Dermis microvascular lymphatic vessel endothelial cell (primary cell): ENCODE results near the gene FUBP3. TPM values are rescaled to one million over a fixed set of nuclear protein-coding genes. Genes with fewer than 3 reads are reported as not detected.

ENCODE experiments used
- DNase-seq, 2 donors: peaks; one replicate each; pipeline versions ENCODE4 v3.0.0 to v3.0.0-alpha.2; 2010; ENCODE audit warnings: low read depth in 2 of 2
- total RNA-seq: library from RNA; depleted of rRNA; stranded (reverse); fragments of >200 nt; gene quantifications from 2 replicates; pipeline ENCODE4 v1.2.1, GENCODE V29; 2014

FUBP3 gene, protein sequence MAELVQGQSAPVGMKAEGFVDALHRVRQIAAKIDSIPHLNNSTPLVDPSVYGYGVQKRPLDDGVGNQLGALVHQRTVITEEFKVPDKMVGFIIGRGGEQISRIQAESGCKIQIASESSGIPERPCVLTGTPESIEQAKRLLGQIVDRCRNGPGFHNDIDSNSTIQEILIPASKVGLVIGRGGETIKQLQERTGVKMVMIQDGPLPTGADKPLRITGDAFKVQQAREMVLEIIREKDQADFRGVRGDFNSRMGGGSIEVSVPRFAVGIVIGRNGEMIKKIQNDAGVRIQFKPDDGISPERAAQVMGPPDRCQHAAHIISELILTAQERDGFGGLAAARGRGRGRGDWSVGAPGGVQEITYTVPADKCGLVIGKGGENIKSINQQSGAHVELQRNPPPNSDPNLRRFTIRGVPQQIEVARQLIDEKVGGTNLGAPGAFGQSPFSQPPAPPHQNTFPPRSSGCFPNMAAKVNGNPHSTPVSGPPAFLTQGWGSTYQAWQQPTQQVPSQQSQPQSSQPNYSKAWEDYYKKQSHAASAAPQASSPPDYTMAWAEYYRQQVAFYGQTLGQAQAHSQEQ
- 26.7 and 27.1 TPM in 2 replicates for total RNA-seq

DNA sequence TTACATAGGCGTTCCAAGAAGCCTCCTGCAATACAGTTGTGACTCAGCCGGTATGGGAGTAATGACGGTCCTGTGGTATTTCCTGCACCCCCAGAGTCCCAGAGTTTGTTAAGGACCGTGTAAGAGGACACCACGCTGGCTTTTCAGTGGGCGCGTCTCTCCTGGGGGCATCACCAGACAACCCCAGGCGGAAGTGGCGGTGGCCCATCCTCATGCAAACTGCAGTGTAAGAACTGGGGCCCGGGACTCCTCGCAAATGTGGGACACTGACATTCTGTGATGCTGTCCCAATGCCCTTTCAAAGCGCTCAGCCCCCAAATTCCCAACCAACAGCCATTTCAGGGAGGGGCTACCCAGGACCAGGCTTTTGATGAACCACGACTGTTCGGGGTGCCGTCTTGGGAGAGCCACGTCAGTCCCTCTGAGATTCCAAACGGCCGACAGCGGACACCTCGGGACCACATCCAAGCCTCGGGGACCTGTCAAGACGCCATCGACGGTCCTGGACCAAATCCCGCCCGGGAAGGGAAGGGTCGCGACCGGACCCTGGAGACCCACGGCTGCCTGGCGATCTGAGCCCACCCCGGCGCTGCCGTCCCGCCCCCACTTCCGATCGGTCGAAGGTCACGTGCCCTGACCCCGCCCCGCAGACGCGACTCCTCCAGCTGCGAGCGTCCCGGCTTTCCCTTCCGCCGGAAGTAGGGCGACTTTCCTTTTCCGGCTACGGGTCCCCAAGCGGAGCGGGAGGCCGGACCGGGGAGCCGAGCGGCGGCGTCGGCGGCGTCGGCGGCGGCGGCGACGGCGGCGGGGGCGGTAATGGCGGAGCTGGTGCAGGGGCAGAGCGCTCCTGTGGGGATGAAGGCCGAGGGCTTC, at the start of gene FUBP3:
FUBP3 (plus strand) TSS at position 713 of the 873 bp plus-strand sequence; CDS start at position 817, 104 bp downstream.
- DNase-seq, result peak; percentile 71 to 86

- no peak for DNase-seq
Observed at GRCh38 chr9:130530938-130531337, 48.4 kb upstream of the FUBP3 start.

- DNase-seq, result no peak
Observed at GRCh38 chr9:130531670-130532069, 47.7 kb upstream of the FUBP3 start.

DNA sequence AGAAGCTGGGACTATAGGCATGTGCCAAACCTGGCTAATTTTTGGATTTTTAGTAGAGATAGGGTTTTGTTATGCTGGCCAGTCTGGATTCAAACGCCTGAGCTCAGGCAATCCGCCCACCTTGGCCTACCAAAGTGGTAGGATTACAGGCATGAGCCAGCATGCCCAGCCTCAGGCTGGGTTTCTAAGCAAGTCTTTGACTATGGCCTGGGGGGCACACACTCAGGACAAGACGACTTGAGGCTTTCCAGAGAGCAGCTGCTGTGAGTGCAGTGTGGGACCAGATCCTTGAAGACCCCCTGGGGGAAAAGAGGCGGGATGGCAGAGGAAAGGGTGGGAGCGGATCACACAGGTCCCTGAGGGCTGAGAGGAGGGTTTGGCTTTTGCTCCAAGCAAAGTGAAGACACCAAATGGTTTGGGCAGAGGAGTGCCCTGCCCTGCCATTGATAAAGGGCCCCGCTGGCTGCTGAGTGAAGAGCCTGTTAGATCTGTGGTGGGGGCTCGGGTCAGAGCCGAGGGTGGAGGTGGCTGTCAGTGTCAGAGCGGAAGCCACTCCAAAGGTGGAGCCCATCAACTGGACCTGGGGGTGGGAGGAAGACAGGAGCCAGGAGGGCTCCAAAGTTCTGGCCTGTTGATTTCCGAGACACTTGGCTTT, 46.8 kb upstream of the FUBP3 start:
- DNase-seq, result no peak

DNA sequence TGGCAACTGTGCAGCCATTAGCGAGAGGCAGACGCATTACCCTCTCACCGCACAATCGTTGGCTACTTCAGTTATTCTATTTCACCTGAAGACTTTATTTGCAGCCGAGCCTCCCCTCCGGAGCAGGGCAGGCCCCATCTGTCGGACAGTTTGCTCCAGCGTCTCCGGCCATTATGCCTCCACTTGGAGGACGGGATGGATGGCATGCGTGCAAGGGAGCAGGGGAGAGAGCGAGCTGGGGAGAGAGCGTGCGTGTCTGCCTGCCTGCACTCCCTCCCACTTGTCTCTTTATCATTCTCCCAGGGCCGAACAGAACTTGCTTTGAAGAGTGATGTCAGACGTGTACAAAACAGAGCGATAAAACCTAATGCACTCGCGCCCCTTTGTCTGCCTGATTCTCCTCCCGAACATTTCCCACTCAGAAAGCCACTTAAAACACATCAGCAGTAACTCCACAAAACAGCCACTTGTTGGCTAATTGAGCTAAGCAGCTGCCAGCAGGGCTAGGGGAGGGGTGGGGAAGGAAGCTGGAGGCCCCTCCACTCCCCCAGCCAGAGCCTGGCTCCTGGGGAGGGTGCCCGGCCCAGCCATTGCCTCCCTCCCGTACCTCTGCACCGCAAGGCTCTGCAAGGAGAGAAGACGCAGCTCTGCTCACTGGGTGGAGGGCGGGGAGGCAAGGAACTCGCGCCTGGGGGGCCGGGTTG, 43.4 kb upstream of the FUBP3 start:
- peak in 1 of 2 donors; percentile 12 for DNase-seq

- no peak for DNase-seq
Observed at GRCh38 chr9:130536701-130537107, 42.7 kb upstream of the FUBP3 start.

GRCh38 chr9:130537346-130538050, 41.9 kb upstream of the FUBP3 start:
- peak; percentile 28 to 40 for DNase-seq

GRCh38 chr9:130539420-130540223, 39.8 kb upstream of the FUBP3 start:
- DNase-seq, result peak in 1 of 2 donors; percentile 48

DNA sequence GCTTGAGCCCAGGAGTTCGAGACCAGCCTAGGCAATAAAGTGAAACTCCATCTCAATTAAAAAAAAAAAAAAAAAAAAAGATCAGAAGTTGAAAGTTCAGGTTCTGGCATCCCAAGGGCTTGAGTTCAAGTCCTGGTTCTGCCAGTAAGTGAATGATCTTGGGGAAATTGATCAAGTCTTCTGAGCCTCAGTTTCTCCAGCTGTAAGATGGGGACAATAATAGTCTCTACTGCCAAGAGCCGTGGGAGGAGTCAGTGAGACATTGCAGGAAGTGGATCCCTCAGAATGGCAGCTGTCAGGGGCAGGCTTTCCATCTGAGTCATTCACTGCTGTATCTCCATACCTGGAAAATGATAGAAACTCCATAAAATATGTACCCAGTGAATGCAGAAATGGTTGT, 37.8 kb upstream of the FUBP3 start:
- DNase-seq, result no peak

GRCh38 chr9:130542038-130542437, 37.3 kb upstream of the FUBP3 start:
- no peak for DNase-seq

DNA sequence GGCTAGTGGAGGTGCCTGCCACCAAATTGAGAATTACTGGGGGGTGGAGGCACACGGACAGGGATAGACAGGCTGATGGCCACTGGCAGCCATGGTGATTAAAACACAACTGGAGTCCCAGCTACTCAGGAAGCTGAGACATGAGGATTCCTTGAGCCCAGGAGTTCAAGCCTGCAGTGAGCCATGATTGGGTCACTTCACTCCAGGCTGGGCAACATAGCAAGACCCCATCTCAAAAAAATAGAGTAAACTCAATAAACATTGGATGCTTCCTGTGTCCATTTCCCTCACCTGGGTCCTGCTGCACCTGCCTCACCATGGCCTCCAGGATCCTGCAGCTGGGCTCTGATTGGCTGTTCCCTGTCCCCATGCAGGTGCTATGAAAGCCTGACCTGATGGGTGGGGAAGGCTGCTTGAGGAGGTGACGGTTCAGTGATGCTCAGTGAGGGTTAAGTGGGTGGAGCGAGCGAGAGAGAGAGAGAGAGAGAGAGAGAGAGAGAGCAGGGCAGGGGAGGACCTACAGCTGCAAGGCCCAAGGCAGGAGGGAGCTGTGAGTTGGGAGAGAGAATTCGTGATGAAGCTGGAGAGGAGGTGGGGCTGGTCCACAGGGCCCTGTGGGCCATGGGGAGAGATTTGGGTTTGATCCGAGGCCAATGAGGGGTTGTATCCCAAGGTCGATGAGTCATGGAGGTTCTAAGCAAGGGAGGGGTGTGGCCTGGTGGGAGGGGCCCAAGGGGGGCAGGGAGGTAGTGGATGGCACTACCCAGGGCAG, 36.7 kb upstream of the FUBP3 start:
- no peak for DNase-seq

DNA sequence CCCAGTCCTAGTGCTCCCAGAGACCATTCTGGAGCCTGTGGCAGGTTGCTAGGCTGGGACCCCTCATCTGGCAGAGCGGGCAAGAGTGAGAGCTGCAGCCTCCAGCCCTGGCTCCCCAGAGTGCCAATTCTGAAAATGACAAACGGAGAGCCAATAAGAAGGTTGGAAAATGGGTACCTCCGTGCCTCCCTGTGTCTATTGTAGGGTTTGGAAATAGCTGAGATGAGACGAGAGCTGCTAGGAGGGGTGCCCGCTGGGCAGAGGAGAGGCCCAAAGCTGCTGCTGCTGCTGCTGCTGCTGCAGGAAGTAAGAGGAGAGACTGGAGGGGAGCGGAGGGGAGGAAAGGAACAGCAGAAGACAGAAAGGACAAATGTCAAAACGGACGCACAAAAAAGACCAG, 36.0 kb upstream of the FUBP3 start:
- no peak for DNase-seq

GRCh38 chr9:130543859-130544258, 35.5 kb upstream of the FUBP3 start:
- no peak for DNase-seq

GRCh38 chr9:130544364-130544763, 35.0 kb upstream of the FUBP3 start:
- DNase-seq, result no peak

GRCh38 chr9:130548103-130548502, 31.3 kb upstream of the FUBP3 start:
- DNase-seq, result no peak

DNA sequence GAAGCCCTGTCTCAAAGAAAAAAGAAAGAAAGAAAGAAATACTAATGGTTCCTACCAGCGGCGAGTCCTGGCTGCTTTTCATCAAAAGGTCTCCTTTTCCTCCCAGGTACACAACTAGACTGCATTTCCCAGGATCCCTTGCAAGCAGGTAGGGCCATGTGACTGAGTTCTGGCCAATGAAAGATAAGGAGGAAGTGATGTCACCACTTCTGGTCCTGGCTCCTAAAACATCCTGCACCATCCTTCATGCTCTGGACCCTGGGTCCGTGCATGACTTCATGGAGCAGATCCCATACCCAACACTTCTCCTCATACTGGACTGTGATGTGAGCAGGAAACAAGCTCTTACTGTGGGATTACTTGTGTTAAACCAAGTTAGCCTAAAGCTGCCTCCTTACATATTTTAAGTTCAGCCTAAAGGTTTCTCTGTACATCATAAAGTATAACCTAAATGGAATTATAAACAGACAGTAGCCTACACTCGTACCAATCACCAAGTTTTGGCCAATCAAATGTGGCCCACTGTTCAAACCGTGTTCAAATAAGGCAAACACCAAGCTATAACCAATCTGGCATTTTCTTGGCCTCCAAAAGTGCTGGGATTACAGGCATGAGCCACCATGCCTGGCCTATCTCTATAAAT, 30.2 kb upstream of the FUBP3 start:
- no peak for DNase-seq

DNA sequence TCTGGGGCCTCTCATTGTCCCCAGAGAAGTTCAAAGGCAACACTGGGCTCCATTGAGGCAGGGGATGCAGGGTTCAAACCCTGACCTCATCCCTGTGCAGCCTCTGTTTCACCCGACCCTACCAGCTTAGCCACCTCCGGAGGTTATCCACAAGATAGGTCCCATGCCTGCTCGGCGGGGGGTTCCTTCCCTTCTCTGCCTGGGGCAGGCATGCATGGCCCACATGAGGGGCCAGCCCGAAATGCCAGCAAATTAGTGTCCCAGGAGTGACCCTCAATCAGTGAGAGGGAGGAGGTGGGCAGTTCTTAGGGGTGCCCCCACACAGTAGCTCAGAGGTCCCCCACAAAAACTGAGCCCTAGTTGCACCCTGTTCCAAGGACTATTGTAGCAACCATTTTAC, 24.8 kb upstream of the FUBP3 start:
- no peak for DNase-seq

- no peak for DNase-seq
Observed at GRCh38 chr9:130555061-130555460, 24.3 kb upstream of the FUBP3 start.
